Islet precursor cell (in vitro differentiated cells): ENCODE results near the gene RBFOX1.
"Not testable (repeated sequence)": the region's sequence is repeated elsewhere in the genome, so short reads cannot be mapped to it uniquely, and the experiment has no call there.

Source experiments
- DNase-seq: peaks from one replicate; pipeline ENCODE4 v3.0.0-alpha.2; 2018

RBFOX1 gene

GRCh38 chr16:7482596-7483290, 150.1 kb downstream of the RBFOX1 start:
- no peak for DNase-seq

DNA sequence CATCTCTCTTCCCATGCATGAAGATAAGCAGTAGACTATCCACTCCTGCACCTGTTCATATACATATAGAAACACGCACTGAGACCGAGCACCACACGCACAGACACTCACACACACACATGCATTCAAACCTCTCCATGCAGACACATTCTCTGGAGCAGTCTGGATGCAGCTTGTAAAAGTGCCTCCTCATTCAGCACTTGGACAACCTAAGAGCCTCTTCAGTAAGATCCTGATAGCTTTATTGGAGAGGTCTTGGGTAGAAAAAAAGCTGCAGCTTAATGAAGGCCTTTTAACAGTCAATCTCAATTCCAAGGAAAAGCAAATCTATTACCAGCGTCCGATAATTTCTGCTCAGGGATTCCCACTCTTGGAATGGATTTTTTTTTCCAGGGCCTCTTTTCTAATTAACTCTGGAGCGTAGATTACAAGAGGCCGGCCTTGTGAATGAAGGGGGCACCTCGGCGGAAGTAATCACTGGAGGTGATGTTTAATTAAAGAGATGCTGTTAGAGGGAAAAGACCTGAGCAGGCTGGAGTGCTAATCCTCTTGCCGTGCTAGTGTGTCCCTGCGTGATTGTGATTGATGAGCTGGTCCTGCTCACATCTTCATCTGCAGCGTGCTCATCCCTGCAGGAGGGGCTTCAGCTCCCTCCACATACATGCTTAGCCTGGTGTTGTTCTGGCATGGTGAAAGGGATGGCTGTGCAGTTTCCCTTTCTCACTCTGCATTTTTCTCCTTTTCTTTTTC, 155.1 kb downstream of the RBFOX1 start:
- DNase-seq: no peak

DNA sequence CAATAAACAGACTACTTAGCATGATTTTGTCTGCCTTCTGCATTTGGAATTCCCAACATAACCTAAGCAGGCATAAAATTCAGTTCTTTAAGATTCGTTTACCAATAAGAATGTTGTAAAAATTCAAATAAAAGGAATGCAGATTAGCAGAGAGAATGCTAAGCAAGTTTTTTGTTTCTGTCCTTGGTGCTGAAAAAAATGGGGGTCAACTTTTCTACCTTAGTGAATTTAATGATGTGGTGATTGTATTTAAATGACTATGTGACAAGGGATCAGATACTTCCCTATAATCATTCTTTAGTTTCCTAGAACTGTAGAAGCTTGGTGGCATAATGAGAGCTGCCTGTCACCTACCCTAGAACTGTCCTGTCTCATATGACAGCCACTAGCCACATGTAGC, 159.5 kb downstream of the RBFOX1 start:
- DNase-seq: no peak

- DNase-seq: no peak
Observed at GRCh38 chr16:7493133-7493532, 160.5 kb downstream of the RBFOX1 start.

- no peak for DNase-seq
Observed at GRCh38 chr16:7497691-7498090, 165.0 kb downstream of the RBFOX1 start.

DNA sequence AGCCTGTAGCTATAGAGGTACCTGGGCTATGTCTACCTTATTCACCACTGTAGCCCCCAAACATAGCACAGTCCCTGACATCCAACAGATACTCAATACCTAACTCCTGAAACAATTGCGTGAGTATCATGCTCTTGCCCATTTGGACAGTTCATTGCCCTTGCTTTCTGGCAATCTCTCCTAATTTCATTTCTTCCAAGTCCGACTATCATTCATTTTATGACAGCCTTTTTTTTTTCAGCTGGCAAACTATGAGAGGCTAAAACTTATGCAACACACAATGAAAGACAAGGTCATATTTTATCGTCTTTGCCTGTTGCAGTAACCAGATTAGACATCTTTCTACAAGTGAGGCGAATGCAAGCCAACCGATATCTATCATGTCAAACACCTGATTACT, 169.2 kb downstream of the RBFOX1 start:
- DNase-seq: no peak

- not testable (repeated sequence) for DNase-seq
Observed at GRCh38 chr16:7502591-7503157, 170.0 kb downstream of the RBFOX1 start.

DNA sequence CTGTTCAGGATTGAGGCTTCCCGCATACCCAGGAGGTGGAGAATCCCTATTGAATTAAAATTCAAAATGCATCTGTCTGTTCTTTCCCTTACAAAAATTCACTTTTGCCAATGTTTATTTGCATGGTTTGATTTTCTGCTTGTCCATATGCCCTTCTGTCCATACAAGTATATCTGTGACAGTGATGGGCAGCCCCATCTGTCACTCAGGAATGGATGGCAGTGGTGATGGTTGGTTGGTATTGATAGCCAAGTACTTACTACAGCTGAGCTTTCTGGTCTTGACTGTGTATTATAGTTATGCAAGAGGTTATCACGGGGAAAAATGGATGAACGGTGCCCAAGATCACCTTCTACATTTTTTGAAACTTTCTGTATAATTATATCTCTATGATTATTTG, 171.0 kb downstream of the RBFOX1 start:
- no peak for DNase-seq

- DNase-seq: no peak
Observed at GRCh38 chr16:7504844-7505243, 172.2 kb downstream of the RBFOX1 start.

DNA sequence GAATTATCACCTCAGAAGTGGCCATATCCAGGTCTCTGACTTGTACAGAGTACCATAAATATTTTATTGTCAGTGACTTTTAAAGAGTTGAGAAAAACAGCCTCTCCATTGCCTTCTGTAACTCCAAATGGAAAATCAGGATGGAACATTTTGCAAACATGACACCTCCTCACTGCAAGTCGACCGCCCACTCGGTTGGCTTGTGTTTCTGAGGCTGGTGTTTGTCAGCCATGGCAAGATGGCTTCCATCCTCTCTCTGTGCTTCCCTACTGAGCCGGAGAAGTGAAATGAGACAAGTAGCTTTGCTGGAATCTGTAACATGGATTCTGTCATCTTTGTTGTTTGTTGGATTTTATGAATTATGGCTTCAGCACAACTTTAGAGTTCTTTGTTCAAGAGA, 172.8 kb downstream of the RBFOX1 start:
- DNase-seq: no peak

DNA sequence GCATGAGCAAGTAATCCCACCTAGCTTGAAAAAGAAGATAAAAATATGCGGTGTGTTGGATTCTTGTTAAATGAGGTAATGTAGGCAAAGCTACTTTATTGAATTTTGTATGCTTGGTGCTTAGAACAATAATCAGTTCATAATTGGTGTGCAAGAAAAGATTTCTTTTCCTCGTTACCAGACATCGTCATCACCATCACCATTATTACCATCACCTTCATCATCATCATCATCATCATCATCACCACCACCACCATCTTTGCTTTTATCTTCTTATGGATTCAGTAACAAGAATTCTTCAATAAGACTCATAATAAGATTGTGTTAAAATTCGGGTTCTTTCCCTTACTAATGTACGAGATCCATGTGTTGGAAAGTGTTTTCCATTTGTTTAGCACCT, 173.7 kb downstream of the RBFOX1 start:
- no peak for DNase-seq

DNA sequence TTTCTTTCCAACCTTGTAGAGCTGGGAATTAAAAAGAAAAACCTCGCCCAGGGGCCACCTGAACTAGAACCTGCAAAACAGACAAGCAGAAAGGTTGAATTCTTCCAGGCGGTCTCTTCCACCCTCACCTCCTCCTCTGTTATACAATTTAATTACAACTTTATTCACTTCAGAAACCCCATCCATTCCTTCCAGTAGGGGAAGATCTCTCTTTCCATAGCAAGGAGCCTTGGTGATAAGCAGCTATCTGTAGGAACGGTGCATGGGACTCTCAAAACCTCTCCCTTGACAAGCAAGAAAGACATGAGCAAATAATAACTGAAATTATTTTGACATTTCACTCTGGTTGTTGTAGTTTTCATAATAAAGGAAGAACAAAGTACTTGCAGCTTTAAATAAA, 176.0 kb downstream of the RBFOX1 start:
- no peak for DNase-seq

DNA sequence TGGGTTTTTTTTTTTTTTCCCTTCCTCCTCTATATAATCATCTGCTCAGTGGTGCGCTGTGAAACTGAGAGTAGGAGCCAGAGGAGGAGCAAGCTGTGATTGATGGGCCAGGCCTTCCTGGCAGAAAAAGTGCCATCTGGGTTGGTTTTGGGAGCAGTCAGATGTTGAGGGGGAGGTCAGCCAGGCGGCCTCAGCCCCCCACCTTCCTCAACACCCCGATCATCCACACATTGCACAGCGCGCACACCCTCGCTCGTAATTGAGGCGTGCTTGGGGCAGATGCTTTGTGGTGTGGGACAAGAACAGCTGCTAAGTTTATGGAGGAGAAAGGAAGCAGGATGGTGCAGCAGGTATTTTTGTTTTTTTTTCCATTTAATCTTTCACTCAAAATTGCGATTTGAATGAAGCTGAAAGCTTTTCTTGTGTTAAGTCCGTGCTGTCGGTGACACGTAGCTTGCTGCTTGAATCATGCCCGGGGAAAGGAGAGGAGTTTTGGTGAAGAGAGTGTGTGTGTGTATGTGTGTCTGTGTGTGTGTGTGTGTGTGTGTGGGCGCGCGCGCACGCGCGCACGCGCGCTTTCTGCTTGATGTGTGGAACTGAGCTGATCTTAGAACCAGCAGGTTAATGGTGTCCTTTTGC, 177.4 kb downstream of the RBFOX1 start:
- no peak for DNase-seq

DNA sequence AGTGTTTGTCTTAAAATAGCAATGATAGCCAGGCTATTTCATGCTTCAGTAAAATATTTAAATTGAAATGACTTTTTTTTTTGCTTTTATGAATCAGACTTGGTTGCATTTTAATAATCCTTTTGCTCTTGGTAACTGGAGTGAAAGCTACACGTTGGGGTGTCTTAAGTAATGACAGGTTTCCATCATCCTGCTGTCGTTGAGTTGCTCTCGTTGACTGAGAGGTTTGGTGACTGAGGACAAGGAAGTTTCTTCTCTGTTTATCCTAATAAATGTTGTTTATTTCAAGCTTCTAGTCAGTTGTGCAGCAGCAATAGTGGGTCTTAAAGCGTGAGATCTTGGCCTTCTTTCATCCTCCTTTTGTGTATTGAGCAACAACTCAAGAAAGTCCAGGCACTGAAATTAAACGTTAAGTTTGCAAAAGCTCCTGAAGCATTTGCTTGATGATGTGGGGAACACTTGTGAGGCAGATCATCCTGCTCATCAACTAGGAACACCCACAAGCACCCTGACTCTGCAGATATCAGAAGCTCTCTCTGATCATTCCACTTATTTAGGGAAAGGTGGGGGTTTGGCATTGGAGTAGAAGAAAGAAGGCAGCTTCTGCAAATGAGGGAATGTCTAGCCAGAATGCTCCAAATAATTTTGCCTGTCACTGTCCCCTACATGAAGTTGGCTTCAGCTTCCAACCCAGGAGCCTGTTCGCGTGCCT, 179.1 kb downstream of the RBFOX1 start:
- no peak for DNase-seq

- DNase-seq: no peak
Observed at GRCh38 chr16:7512503-7512902, 179.9 kb downstream of the RBFOX1 start.

DNA sequence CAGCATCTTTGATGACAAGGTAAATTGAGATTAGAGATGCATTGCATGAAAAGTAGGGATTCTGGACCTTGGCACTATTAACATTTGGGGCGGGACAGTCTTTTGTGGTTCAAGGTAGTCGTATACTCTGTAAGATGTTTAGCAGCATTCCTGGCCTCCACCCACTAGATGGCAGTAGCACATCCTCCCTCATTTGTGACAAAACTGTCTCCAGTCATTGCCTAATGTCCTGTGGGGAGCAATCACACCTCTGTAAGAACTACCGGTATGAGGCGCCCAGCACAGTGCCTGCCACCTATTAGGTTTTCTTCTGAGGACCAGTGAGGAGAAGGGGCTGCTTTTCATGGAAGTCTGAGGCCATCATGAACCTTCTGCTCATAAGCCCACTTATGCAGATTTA, 180.8 kb downstream of the RBFOX1 start:
- no peak for DNase-seq

- DNase-seq: no peak
Observed at GRCh38 chr16:7515543-7515942, 182.9 kb downstream of the RBFOX1 start.

- no peak for DNase-seq
Observed at GRCh38 chr16:7517496-7517895, 184.9 kb downstream of the RBFOX1 start.

GRCh38 chr16:7518158-7518557, 185.5 kb downstream of the RBFOX1 start:
- no peak for DNase-seq

DNA sequence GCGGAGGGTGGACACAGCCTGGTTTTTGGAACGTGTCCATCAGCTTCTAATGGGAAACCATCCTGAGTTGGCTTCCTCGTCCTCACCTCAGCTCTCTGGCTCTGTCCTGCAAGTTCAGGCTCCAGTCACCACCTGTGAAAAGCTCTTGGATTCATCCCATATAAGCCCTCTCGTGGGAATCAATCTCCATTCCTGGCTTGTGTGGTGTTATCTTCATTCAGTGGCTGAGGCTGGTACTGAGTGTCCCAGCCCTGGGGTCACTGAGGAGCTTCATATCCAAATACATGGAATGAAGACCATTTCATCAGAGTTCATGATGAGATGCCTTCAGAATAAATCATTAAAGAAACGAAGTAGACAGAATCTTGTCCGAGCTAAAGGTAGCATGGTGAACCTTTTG, 189.2 kb downstream of the RBFOX1 start:
- DNase-seq: no peak

- no peak for DNase-seq
Observed at GRCh38 chr16:7524419-7524818, 191.8 kb downstream of the RBFOX1 start.

DNA sequence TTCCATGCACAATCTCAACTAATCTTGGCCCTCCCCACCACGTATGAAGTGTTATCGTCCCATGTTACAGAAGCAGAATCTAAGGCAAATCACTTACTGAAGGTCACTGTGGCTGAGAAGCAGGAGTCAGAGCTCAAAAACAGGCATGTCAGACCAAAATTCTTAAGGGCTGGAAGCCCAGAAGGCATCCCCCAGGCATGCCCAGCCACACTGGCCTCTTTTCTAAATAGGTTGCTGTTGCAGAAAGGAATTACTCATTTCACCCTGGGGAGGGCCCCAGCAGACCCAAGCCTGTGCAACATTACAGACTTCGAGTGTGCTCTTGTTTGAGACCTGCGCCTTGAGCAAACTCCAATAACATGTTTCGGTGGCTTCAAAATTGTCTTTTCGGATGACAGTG, 194.1 kb downstream of the RBFOX1 start:
- peak; percentile 66 for DNase-seq

- peak; percentile 19 for DNase-seq
Observed at GRCh38 chr16:7532534-7532933, 199.9 kb downstream of the RBFOX1 start.
